Tibial artery (tissue), 4 donors: ENCODE data around the gene C12orf56.

Experiments used
- DNase-seq, 2 donors: peaks; one replicate each; pipeline ENCODE4 v3.0.0-alpha.2; 2019
- H3K27ac ChIP-seq, 2 donors: fragments of 200-600 bp; sonication (generic) in 1 of 2; 1 replicate in 1 of 2; 2 replicates in 1 of 2; pipeline ENCODE4 v1.5.1; 2018 to 2019; ENCODE audit warnings: mild to moderate bottlenecking in 1 of 2
- H3K27me3 ChIP-seq, 2 donors: fragments of 200-600 bp; sonication (generic) in 1 of 2; one replicate each; pipeline versions ENCODE4 v1.5.1 to v1.6.0; 2016 to 2019
- H3K36me3 ChIP-seq, 3 donors: fragments of 200-600 bp; sonication (generic) in 2 of 3; one replicate each; pipeline ENCODE4 v1.5.1; 2016 to 2019; ENCODE audit warnings: mild to moderate bottlenecking in 2 of 3
- H3K4me1 ChIP-seq, 4 donors: fragments of 200-600 bp; sonication (generic) in 2 of 4; 1 replicate in 3 of 4; 2 replicates in 1 of 4; pipeline ENCODE4 v1.5.1; 2016 to 2019
- H3K4me3 ChIP-seq, 2 donors: fragments of 200-600 bp; sonication (generic) in 1 of 2; 1 replicate in 1 of 2; 2 replicates in 1 of 2; pipeline ENCODE4 v1.5.1; 2018 to 2019; ENCODE audit warnings: mild to moderate bottlenecking in 2 of 2
- H3K9me3 ChIP-seq, 3 donors: fragments of 200-600 bp; sonication (generic) in 1 of 3; one replicate each; pipeline ENCODE4 v1.5.1; 2016 to 2019
- CTCF ChIP-seq, 2 experiments: fragments of 200-600 bp in 1 of 2; fragments of 450-650 bp in 1 of 2; IDR thresholded peaks; one replicate each; pipeline ENCODE4 v1.5.1; 2017 to 2019; ENCODE audit warnings: antibody characterized with exemption in 2 of 2, mild to moderate bottlenecking in 1 of 2, moderate library complexity in 1 of 2
- intact Hi-C: fragments of 100-400 bp; cut with DNase I; formaldehyde crosslinking; loops from one replicate; pipeline ENCODE4 v1.15.0; 2023; ENCODE audit warnings: low total_unique reads

C12orf56 gene

GRCh38 chr12:64428956-64429355 is 38.4 kb upstream of the C12orf56 start:
- H3K36me3 ChIP-seq, result peaks cover 89 to 97% (median 97%) of the 10 kb centered on the region in 3 donors
- H3K4me1 ChIP-seq, result no peaks in the 10 kb centered on the region
- TF ChIP-seq CTCF (IDR thresholded peaks at IDR 0.05), result no peak
- H3K9me3 ChIP-seq, result no peaks in the 10 kb centered on the region
- intact Hi-C loops, result no loop called here
- DNase-seq, result no peak
- H3K27ac ChIP-seq, result no peak overlapping the region
- H3K4me3 ChIP-seq, result no peak overlapping the region
- no peaks in the 10 kb centered on the region for H3K27me3 ChIP-seq

- intact Hi-C loops, result no loop called here
- no peak overlapping the region for H3K27ac ChIP-seq
- TF ChIP-seq CTCF (IDR thresholded peaks at IDR 0.05), result no peak
- H3K9me3 ChIP-seq, result no peaks in the 10 kb centered on the region
- H3K4me1 ChIP-seq, result no peaks in the 10 kb centered on the region
- H3K4me3 ChIP-seq, result no peak overlapping the region
- DNase-seq, result no peak
- peaks cover 88 to 97% (median 96%) of the 10 kb centered on the region in 3 donors for H3K36me3 ChIP-seq
- no peaks in the 10 kb centered on the region for H3K27me3 ChIP-seq
Observed at GRCh38 chr12:64427988-64428387, 37.4 kb upstream of the C12orf56 start.

- H3K9me3 ChIP-seq, result no peaks in the 10 kb centered on the region
- H3K4me1 ChIP-seq, result no peaks in the 10 kb centered on the region
- no peak for TF ChIP-seq CTCF (IDR thresholded peaks at IDR 0.05)
- no peak for DNase-seq
- intact Hi-C loops, result no loop called here
- H3K4me3 ChIP-seq, result no peak overlapping the region
- H3K27ac ChIP-seq, result no peak overlapping the region
- H3K27me3 ChIP-seq, result no peaks in the 10 kb centered on the region
- peaks cover 87 to 98% (median 94%) of the 10 kb centered on the region in 3 donors for H3K36me3 ChIP-seq
Observed at GRCh38 chr12:64419696-64420095, 29.1 kb upstream of the C12orf56 start.

- H3K36me3 ChIP-seq, result peaks cover 85 to 98% (median 93%) of the 10 kb centered on the region in 3 donors
- DNase-seq, result no peak
- TF ChIP-seq CTCF (IDR thresholded peaks at IDR 0.05), result no peak
Observed at GRCh38 chr12:64418209-64418608, 27.7 kb upstream of the C12orf56 start.

GRCh38 chr12:64413884-64414283 is 23.3 kb upstream of the C12orf56 start:
- H3K4me3 ChIP-seq, result no peak overlapping the region
- H3K27ac ChIP-seq, result no peak overlapping the region
- H3K36me3 ChIP-seq, result peaks cover 65 to 85% (median 85%) of the 10 kb centered on the region in 3 donors
- no peak for DNase-seq
- intact Hi-C loops, result no loop called here
- no peak for TF ChIP-seq CTCF (IDR thresholded peaks at IDR 0.05)
- no peaks in the 10 kb centered on the region for H3K4me1 ChIP-seq
- no peaks in the 10 kb centered on the region for H3K27me3 ChIP-seq
- H3K9me3 ChIP-seq, result no peaks in the 10 kb centered on the region

More at GRCh38 chr12:64418209-64418608, 27.7 kb upstream of the C12orf56 start:
- intact Hi-C loops, result no loop called here
- no peaks in the 10 kb centered on the region for H3K4me1 ChIP-seq
- no peak overlapping the region for H3K27ac ChIP-seq
- H3K9me3 ChIP-seq, result no peaks in the 10 kb centered on the region
- no peaks in the 10 kb centered on the region for H3K27me3 ChIP-seq
- H3K4me3 ChIP-seq, result no peak overlapping the region

GRCh38 chr12:64412459-64412858 is 21.9 kb upstream of the C12orf56 start:
- Histone ChIP-seq H3K27me3 (no peaks in the 10 kb centered on the region), H3K4me3 (no peak overlapping the region), H3K36me3 (peaks cover 52 to 72% (median 71%) of the 10 kb centered on the region in 3 donors), H3K4me1 (no peaks in the 10 kb centered on the region), H3K9me3 (no peaks in the 10 kb centered on the region), H3K27ac (no peak overlapping the region)
- no peak for TF ChIP-seq CTCF (IDR thresholded peaks at IDR 0.05)
- DNase-seq, result no peak
- intact Hi-C loops, result no loop called here
